Stimulated activated effector memory CD8-positive, alpha-beta T cell treated with anti-CD3 and anti-CD28 coated beads, Interleukin-12 subunit alpha, Interleukin-12 subunit beta, amount 100 ng/mL, for 72 hours (primary cell): ENCODE measurements around the gene GRIK3.
"Not testable (repeated sequence)": the region's sequence is repeated elsewhere in the genome, so short reads cannot be mapped to it uniquely, and the experiment has no call there.

ENCODE experiments used
- ATAC-seq: fragments of 150-1000 bp; cut with Tn5 transposase; 2 replicates; pipeline ENCODE4 v1.10.0; 2021
- DNase-seq, 2 donors: peaks; one replicate each; pipeline ENCODE4 v3.0.0; 2021 to 2022; ENCODE audit warnings: low spot score in 2 of 2
- H3K27ac Mint-ChIP-seq: one replicate; pipeline ENCODE4 v1.8.0; 2022; ENCODE audit warnings: mild to moderate bottlenecking, mixed read lengths
- H3K36me3 Mint-ChIP-seq: one replicate; pipeline ENCODE4 v1.8.0; 2022; ENCODE audit warnings: mild to moderate bottlenecking, mixed read lengths
- H3K4me1 Mint-ChIP-seq: one replicate; pipeline ENCODE4 v1.8.0; 2022; ENCODE audit warnings: mixed read lengths
- H3K4me3 Mint-ChIP-seq: one replicate; pipeline ENCODE4 v1.8.0; 2022; ENCODE audit warnings: mild to moderate bottlenecking, mixed read lengths
- H3K9me3 Mint-ChIP-seq: one replicate; pipeline ENCODE4 v1.8.0; 2022; ENCODE audit warnings: mixed read lengths

GRIK3 gene

DNA sequence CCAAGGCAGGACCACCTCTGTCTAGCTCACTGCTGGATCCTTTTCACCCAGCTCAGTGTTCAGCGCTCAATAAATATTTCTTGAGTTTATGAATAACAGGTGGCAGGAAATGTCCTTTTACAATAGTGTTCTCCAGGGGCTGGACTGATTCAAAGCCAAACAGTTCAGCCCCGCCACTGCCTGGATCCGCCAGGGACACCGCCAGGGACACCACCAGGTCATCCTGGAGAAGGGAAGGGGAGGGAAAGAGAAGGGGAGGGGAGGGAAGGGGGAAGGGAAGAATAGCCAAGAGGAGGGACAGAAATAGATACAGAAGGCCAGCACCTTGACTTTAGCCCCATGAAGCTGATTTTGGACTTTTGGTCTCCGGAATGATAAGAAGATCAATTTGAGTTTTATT, 255.6 kb downstream of the GRIK3 start:
- DNase-seq (no peak), ATAC-seq (no peak)
- Mint-ChIP-seq H3K4me3 (no peak overlapping the region), H3K4me1 (no peaks in the 10 kb centered on the region), H3K27ac (no peak overlapping the region), H3K36me3 (no peaks in the 10 kb centered on the region), H3K9me3 (no peaks in the 10 kb centered on the region)

DNA sequence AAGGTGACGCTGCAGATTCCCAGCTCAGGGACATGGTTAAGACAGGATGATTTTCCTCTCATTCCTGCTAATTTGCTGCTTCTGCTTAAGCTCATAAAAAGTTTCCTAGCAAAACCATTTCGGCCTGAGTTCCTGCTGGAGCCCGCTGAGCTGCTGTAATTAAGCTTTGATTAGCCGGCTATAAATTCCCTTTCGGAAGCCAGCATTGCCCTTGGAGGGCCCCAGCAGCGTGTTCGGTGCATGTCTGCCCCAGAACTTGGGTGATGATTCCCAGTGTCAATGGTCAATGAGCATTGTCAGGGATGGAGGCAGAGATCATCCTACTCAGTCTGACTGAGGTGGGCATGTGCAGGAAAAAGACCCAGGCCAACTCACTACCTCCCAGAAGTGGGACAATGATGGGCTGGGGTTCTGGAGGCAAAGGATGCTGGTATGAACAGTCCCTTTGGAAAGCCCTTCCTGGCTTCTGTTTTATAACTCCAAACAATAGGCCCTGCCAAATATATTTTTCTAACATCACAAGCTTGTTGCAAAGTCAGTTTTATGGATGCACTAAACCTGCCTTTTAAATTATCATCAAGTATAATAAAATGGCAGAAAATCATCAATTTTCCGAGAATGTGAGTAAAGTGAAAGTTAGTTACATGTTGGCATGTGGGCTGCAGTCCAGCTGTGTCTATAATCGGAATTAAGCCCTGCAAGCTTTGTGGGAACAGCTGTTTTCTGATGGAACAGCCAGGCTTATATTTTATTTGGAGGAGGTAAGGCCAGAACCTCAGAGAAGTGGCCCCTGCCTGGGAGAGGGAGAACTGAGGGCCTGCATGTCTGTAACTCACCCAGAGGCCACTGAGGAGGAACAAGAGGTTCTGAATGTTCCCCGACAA, 257.1 kb downstream of the GRIK3 start:
- H3K4me1 Mint-ChIP-seq: no peaks in the 10 kb centered on the region
- no peak for ATAC-seq

DNA sequence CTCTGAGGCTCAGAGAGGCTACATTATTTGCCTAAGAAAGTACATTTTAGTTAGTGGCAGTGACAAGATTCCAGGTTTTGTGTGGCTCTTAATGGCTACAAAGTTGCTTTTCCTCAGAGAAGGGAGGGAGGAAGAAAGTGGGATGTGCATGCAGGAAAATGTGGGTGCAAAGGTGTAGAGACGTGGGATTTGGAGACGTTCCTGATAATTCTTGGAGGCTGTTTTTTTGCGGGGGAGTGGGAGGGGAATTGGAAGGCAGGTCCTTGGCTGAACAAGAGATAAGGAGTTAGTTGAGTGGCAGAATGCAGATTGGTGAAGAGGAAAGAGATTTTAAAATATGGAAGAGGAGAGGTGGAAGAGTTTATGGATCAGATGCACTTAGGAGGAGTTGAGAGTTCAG, 258.1 kb downstream of the GRIK3 start:
- Mint-ChIP-seq H3K4me3 (no peak overlapping the region), H3K9me3 (no peaks in the 10 kb centered on the region), H3K27ac (no peak overlapping the region), H3K36me3 (no peaks in the 10 kb centered on the region), H3K4me1 (no peaks in the 10 kb centered on the region)
- DNase-seq: no peak
- ATAC-seq: no peak

More for the DNA sequence above, 257.1 kb downstream of the GRIK3 start:
- no peak overlapping the region for H3K4me3 Mint-ChIP-seq
- DNase-seq: no peak
- H3K36me3 Mint-ChIP-seq: no peaks in the 10 kb centered on the region
- no peak overlapping the region for H3K27ac Mint-ChIP-seq
- H3K9me3 Mint-ChIP-seq: no peaks in the 10 kb centered on the region

DNA sequence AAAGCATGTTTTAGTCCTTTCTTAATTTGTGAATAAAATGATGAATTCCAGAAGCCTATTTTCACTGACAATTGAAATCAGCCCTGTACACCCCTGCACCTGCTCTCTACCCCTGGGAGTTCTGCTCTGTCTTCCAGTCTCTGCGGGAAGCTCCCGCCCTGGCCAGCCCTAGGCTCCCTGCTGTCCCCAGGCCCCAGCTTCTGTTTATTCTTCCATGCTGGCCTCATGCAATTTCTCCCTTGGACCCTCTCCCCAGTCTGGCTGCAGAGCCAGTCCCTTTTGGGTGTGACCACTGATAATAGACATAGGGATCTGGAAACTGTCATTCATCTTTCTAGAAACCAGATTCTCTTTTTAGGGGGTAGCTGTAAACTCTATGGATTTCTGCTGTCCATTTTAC, 258.6 kb downstream of the GRIK3 start:
- Mint-ChIP-seq H3K27ac (no peak overlapping the region), H3K4me3 (no peak overlapping the region), H3K4me1 (no peaks in the 10 kb centered on the region), H3K9me3 (no peaks in the 10 kb centered on the region), H3K36me3 (no peaks in the 10 kb centered on the region)
- ATAC-seq (no peak), DNase-seq (no peak)

DNA sequence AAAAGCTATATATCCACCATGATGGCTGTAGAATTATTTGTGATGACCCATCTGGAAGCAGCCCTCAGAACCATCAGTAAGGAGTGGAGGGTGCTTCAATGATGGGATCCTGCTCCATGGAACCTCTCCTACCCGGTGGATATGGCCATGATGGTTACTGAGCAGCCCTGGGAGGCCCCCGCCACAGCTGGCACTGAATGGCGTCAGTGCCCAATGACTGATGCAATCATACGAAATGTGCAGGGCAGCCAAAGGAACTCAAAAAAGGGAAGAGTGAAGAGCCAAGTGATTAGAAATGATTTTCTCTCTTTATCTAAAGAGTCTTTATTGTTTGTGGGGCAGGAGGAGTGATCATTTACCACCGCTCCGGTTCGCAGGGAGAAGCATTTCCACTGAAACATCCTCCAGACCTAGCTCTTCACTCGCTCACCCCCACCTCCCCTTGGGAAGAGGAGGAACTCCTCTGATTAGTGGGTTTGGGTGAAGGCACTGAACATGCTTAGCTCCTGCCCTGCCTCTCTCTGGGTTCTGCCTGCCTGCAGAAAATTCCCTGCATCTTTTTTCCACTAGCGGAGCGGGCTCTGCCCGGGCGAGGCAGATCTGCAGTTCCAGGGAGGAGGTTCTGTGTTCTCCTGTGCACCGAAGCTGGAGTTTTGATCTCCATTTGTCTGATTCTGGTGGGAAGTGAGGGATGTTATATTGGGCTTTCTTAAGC, 260.3 kb downstream of the GRIK3 start:
- no peaks in the 10 kb centered on the region for H3K36me3 Mint-ChIP-seq
- H3K4me3 Mint-ChIP-seq: no peak overlapping the region
- DNase-seq (no peak), ATAC-seq (no peak)
- H3K27ac Mint-ChIP-seq: no peak overlapping the region
- no peaks in the 10 kb centered on the region for H3K4me1 Mint-ChIP-seq
- no peaks in the 10 kb centered on the region for H3K9me3 Mint-ChIP-seq

DNA sequence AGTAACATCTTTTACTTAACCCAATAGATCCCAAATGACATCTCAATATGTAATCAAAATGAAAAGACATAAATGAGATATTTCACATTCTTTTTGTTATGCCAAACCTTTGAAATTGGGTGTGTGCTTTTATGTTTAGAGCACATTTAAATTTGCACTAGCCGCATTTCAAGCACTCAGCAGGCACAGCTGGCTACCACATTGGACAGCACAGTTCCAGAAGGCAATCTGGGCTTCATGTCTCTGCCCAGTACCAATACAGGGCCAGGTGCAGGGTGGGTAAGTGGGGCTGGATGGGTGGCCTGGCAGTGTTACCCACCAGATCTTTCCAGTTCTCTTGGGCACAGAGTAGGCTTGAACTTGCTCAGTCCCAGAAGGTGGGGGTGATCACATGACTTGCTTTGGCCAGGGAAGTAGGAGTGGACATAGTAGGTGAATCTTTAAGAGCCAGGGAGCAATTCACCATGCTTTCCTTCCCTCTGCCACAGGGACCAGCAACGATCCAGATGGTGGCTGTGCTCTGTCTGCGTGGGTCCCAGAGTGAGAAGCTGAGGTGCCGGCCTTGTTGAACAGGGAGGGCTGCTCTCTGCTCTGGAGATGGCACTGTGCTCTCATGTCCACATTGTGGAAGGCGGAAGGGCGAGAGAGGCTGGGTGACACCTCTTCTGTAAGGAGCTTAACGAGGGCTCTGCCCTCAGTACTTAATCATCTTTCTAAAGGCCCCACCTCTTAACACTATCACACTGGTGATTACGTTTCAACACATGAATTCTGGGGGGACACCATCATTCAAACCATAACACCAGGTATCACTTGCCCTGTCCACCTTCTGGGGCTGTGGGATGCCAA, 261.4 kb downstream of the GRIK3 start:
- DNase-seq (no peak), ATAC-seq (no peak)
- Mint-ChIP-seq H3K9me3 (no peaks in the 10 kb centered on the region), H3K4me1 (no peaks in the 10 kb centered on the region), H3K4me3 (no peak overlapping the region), H3K36me3 (no peaks in the 10 kb centered on the region), H3K27ac (no peak overlapping the region)

DNA sequence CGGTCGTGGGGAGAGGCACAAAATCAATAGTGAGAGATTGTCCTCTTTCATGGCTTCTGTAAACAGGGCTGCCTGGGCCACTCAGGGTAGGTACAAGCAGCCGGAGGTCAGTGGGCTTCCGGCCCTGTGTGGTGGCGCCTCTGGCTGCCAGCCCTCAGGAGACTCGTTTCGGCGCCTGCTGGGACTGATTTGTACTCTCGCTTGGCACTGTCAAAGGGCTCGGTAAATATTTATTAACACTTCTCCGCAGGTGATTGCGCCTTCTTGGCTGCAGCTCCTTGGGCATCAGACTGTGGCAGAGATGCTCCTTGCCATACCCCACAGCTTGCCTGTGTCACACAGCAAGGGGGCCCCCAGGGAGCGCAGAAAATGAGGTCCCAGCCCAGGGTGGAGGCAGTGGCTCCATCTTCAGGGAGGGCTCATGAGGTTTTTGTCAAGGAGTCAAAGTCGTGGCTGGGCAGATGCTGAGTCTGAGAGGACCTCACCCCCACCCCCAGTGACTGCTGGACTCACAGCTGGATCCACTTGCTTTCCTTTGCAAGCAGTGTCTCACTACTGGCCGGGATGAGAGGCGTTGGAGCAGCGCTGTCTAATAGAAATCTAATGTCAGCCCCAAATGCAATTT, 262.5 kb downstream of the GRIK3 start:
- Mint-ChIP-seq H3K27ac (no peak overlapping the region), H3K4me1 (no peaks in the 10 kb centered on the region), H3K4me3 (no peak overlapping the region), H3K36me3 (no peaks in the 10 kb centered on the region), H3K9me3 (no peaks in the 10 kb centered on the region)
- ATAC-seq (no peak), DNase-seq (no peak)

DNA sequence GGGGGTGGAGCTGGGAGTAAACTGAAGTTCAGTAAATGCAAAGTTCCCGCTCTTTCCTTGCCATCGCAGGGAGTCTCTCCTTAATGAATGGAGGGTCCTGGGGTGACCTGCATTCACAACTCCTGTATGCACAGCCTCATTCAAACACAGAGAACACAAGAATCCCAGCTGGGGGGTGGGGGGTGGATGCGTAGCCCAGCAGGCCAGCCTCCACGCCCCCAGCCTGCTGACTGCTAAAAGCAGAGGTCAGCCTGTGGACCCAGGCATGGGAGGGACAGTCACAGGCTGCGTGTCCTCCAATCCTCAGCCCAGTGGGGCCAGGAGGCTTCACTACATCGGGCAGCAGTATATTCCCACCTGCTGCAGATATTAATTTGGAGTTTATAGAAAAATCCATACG, 263.1 kb downstream of the GRIK3 start:
- no peak overlapping the region for H3K4me3 Mint-ChIP-seq
- H3K9me3 Mint-ChIP-seq: no peaks in the 10 kb centered on the region
- no peak overlapping the region for H3K27ac Mint-ChIP-seq
- DNase-seq (no peak), ATAC-seq (no peak)
- H3K36me3 Mint-ChIP-seq: no peaks in the 10 kb centered on the region
- H3K4me1 Mint-ChIP-seq: no peaks in the 10 kb centered on the region

DNA sequence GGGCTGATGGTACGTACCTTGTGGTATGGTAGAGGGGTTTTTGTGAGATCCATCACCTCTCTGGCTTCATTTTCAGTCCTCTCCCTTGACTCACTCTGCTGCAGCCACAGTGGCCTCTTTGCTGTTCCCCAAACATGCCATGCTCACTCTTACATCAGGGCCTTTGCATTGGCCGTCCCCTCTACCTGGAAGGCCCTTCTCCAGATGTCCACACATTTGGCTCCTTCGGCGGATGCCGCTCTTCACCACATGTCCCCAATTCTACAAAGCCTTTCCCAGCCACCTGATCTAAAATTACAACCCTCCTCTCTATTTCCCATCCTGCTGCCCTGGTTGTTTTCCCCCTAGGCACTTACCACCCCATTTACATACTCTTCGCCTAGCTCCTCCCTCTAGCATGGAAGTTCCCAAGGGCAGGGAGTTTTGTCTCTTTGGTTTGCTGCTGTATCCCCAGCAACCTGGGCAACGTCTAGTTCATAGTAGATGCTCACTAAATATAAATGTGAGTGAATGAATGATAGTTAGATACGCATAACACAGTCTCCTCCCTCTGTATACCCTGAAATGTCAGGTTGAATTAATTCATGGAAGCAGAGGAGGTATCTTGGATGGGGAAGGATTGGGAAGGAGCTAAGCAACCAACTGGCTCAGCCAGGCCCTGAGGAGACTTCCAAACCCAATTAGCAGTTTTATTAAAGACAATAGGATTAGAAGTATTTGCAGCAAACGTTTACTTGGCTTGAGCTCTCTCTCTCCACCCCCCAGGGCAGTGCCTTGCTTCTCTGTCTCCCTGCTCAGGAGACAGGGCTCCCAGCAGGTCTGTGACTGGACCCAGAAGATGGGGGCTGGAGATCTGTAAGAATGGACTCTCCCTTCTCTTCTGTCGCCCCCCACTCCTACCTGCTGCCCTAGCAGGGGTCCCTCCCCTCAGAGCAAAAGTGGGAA, 264.2 kb downstream of the GRIK3 start:
- no peaks in the 10 kb centered on the region for H3K36me3 Mint-ChIP-seq
- no peaks in the 10 kb centered on the region for H3K4me1 Mint-ChIP-seq
- ATAC-seq (no peak), DNase-seq (no peak)
- no peak overlapping the region for H3K27ac Mint-ChIP-seq
- no peak overlapping the region for H3K4me3 Mint-ChIP-seq
- H3K9me3 Mint-ChIP-seq: no peaks in the 10 kb centered on the region

DNA sequence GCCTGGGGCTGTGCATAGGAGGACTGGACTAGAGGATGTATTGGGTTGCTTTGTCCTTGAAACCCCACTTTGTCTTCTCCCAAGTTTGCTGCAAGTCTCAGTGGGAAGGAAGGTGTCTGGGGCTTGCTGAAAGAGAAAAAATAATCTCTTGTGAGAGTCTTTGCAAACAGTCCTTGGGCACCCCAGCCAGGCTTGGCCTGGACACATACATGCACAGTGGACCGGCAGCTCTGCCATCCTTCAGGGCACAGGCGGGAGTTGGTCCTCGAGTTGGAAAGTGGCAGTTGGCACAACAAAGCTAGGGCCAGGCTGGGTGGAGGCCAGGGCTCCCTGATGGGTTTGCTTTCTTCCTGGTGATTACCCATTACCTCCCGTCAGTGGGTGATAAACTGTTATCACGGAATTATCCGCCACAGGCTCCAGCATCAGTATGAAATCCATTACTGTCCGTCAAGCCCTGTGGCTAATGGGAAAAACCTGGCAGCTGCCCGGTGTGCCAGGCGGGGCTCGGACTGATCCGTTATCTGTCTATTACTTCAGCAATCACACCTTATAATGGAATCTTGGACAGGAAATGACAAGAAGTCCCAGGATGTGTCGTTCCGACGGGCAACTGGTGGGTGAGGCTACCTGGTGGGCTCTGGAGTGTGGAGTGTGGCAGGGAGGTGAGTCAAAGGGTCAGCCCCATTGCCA, 265.7 kb downstream of the GRIK3 start:
- no peaks in the 10 kb centered on the region for H3K36me3 Mint-ChIP-seq
- ATAC-seq (no peak), DNase-seq (no peak)
- no peak overlapping the region for H3K27ac Mint-ChIP-seq
- H3K4me1 Mint-ChIP-seq: no peaks in the 10 kb centered on the region
- no peak overlapping the region for H3K4me3 Mint-ChIP-seq
- no peaks in the 10 kb centered on the region for H3K9me3 Mint-ChIP-seq

DNA sequence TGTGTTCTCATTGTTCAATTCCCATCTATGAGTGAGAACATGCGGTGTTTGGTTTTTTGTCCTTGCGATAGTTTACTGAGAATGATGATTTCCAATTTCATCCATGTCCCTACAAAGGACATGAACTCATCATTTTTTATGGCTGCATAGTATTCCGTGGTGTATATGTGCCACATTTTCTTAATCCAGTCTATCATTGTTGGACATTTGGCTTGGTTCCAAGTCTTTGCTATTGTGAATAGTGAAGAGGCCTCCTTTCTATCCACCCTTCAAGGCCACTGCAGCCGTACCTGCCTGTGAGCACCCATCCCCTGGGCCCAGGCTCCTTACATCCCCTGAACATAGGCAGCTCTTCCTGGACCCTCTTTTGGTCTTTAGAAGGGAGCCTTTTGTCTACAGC, 266.9 kb downstream of the GRIK3 start:
- H3K36me3 Mint-ChIP-seq, ATAC-seq, H3K4me1 Mint-ChIP-seq, DNase-seq, H3K27ac Mint-ChIP-seq, H3K9me3 Mint-ChIP-seq, H3K4me3 Mint-ChIP-seq: not testable (repeated sequence)

DNA sequence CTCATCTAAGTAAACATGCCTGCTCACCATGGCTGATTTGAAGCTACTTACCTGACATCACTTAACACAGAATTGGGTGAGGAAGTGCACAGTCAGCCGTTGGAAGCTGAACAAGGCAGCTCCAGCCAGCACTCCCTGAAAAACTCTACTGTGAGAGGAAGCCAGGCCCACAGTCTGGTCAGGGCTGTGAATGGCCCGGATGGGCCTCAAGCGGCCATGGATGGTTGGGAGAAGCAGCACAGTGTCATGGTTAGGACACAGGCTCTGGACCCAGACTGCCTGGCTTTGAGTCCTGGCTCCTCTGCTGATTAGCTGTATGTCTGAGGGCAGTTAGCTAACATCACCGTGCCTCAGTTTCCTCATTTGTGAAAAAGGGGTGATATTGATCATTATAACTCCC, 267.8 kb downstream of the GRIK3 start:
- H3K4me1 Mint-ChIP-seq: no peaks in the 10 kb centered on the region
- no peak overlapping the region for H3K27ac Mint-ChIP-seq
- no peaks in the 10 kb centered on the region for H3K9me3 Mint-ChIP-seq
- no peak overlapping the region for H3K4me3 Mint-ChIP-seq
- no peaks in the 10 kb centered on the region for H3K36me3 Mint-ChIP-seq
- no peak for ATAC-seq
- DNase-seq: no peak

DNA sequence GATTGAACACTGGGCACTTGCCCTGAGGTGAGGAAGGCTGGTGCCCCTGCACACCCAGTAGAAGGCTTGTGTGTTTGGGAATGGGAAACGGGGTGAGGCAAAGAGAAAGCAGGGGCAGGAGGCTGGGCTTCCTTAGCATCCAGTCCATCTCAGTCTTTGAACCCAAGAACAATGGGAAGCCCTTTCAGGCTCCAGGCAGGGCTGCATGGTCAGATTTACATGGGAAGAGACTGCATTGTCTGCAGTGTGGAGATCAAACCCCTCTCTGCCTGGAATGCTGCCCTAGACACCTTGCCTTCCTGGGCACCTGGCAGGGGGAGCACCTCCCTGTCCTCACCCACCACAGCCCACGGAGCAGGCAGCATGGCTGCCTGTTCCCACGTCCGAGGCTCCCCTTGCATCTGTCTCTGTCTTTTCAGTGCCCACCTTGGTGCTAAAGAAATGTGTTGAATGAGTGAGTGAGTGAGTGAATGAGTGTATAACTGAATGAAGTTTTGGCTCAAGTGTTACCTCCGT, 268.5 kb downstream of the GRIK3 start:
- H3K4me1 Mint-ChIP-seq: no peaks in the 10 kb centered on the region
- no peaks in the 10 kb centered on the region for H3K36me3 Mint-ChIP-seq
- H3K9me3 Mint-ChIP-seq: no peaks in the 10 kb centered on the region
- ATAC-seq: no peak
- no peak for DNase-seq
- H3K27ac Mint-ChIP-seq: no peak overlapping the region
- H3K4me3 Mint-ChIP-seq: no peak overlapping the region

DNA sequence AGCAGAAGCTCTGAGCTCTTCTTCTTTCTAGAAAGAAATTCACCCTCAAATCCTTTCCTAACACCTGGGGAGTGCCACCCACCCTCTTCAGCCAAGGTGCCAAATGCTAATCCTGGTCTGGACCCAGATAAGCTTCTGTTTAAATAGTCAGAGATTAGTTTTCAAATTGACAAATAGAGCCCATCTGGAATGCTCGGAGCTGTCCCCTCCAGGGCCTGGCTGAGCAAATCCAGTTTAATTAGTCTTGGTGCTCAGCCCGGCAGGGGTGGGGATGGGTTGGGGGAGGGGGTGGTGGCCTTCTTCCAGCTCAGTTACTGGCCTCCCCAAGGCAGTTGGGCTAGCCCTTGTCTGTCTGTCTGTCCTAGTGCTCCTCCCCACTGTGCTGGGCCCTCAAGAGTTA, 269.5 kb downstream of the GRIK3 start:
- ATAC-seq (no peak), DNase-seq (no peak)
- Mint-ChIP-seq H3K27ac (no peak overlapping the region), H3K4me3 (no peak overlapping the region), H3K9me3 (no peaks in the 10 kb centered on the region), H3K36me3 (no peaks in the 10 kb centered on the region), H3K4me1 (no peaks in the 10 kb centered on the region)
